Psoas muscle (tissue), 8 donors: ENCODE results near the gene CD300C. TPM values are rescaled to one million over a fixed set of nuclear protein-coding genes. Genes with fewer than 3 reads are reported as not detected.
"Not testable (repeated sequence)": the region's sequence is repeated elsewhere in the genome, so short reads cannot be mapped to it uniquely, and the experiment has no call there.

Experiments used
- ATAC-seq, 4 donors: fragments of 200-7000 bp; cut with Tn5 transposase; one replicate each; pipeline ENCODE4 v1.9.1; 2020; ENCODE audit warnings: moderate library complexity in 3 of 4, mild to moderate bottlenecking in 2 of 4
- DNase-seq, 2 donors: peaks; one replicate each; pipeline ENCODE4 v3.0.0-alpha.2; 2020
- H3K27ac ChIP-seq: fragments of 200-600 bp; one replicate; pipeline ENCODE4 v1.8.0; 2022
- H3K27me3 ChIP-seq, 3 donors: fragments of 200-600 bp in 1 of 3; one replicate each; pipeline versions ENCODE4 v1.6.1 to v1.8.0; 2013 to 2022; ENCODE audit warnings: low read length in 2 of 3, mild to moderate bottlenecking in 2 of 3, moderate library complexity in 1 of 3; ENCODE audit not compliant: insufficient read depth in 3 of 3
- H3K36me3 ChIP-seq, 2 donors: fragments of 200-600 bp in 1 of 2; one replicate each; pipeline versions ENCODE4 v1.6.1 to v1.8.0; 2013 to 2022; ENCODE audit warnings: low read depth in 1 of 2, mild to moderate bottlenecking in 1 of 2, moderate library complexity in 1 of 2; ENCODE audit not compliant: insufficient read depth in 1 of 2
- H3K4me1 ChIP-seq: fragments of 200-600 bp; one replicate; pipeline ENCODE4 v1.8.0; 2022
- H3K4me3 ChIP-seq: fragments of 200-600 bp; one replicate; pipeline ENCODE4 v1.8.0; 2022; ENCODE audit warnings: mild to moderate bottlenecking
- H3K9me3 ChIP-seq: fragments of 200-600 bp; one replicate; pipeline ENCODE4 v1.8.0; 2022
- WGBS, 3 donors: extraction: QIAGEN DNeasy Blood & Tissue Kit; methylation state at CpG; one replicate each; pipeline versions ENCODE4 v1.1.6 to v1.1.7; 2013; 5-methylcytosine and 5-hydroxymethylcytosine counted together
- intact Hi-C, 2 donors: fragments of 100-400 bp; cut with DNase I; formaldehyde crosslinking; loops; one replicate each; pipeline versions ENCODE4 v1.11.0 to v1.14.2; 2022
- polyA plus RNA-seq, 3 donors: library from polyadenylated mRNA; stranded (reverse); fragments of 200-250 nt; gene quantifications; one replicate each; pipeline ENCODE4 v1.2.3, GENCODE V29; 2013
- total RNA-seq, 4 donors: library from RNA; stranded (reverse); fragmentation: NEBNext Ultra II Directional in 2 of 4; extraction: Animal tissue kit (Norgen Biotek cat#: 25700) in 2 of 4; gene quantifications; one replicate each; pipeline versions ENCODE4 v1.2.1 to v1.2.4, GENCODE V29; 2021 to 2023
- TF ChIP-seq, protein P1 (sequence below): fragments of 200-600 bp; IDR thresholded peaks from one replicate; pipeline ENCODE4 v1.8.0; 2022; ENCODE audit warnings: antibody characterized with exemption
- donor health status: healthy with polysubstance abuse.
- donor health status: DM: no; HTN: no; CAD: no; lungs with moderate emphysema.
- donor health status: Bipolar disorder and iron deficiency.
- donor health status: healthy.
- donor health status: DM: yes; HTN: yes; CAD: no.
- donor health status: DM: no; HTN: no; CAD: no.
- donor health status: DM: no; HTN: no; CAD: no.
- donor health status: DM: yes; HTN: yes; CAD: no.

CD300C gene
- total and polyA plus RNA-seq, 7 donors = 0.03 to 0.44 (median 0.32) TPM

DNA sequence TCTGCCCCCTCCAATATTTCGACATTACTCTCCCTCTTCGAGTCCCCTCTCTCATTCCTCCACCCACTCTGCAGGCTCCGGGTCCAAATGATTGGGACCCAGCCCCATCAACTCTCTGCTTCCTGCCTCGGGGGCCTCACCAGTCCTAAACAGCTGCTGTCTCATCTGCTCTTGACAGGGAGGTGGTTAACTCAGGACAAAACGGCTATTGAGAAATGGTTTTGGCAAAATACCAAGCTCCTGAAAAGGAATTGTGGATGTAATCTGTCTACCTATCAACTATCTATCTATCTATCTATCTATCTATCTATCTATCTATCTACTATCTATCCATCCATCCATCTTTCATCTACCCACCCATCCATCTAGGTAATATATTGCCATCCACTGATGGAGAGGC, 19.2 kb upstream of the CD300C start:
- no peak overlapping the region for H3K27ac ChIP-seq
- no peak overlapping the region for H3K4me3 ChIP-seq
- intact Hi-C loops = no loop called here
- H3K9me3 ChIP-seq = no peaks in the 10 kb centered on the region
- H3K36me3 ChIP-seq = no peaks in the 10 kb centered on the region
- H3K4me1 ChIP-seq = no peaks in the 10 kb centered on the region
- ATAC-seq (no peak), DNase-seq (no peak)
- TF ChIP-seq, protein P1, sequence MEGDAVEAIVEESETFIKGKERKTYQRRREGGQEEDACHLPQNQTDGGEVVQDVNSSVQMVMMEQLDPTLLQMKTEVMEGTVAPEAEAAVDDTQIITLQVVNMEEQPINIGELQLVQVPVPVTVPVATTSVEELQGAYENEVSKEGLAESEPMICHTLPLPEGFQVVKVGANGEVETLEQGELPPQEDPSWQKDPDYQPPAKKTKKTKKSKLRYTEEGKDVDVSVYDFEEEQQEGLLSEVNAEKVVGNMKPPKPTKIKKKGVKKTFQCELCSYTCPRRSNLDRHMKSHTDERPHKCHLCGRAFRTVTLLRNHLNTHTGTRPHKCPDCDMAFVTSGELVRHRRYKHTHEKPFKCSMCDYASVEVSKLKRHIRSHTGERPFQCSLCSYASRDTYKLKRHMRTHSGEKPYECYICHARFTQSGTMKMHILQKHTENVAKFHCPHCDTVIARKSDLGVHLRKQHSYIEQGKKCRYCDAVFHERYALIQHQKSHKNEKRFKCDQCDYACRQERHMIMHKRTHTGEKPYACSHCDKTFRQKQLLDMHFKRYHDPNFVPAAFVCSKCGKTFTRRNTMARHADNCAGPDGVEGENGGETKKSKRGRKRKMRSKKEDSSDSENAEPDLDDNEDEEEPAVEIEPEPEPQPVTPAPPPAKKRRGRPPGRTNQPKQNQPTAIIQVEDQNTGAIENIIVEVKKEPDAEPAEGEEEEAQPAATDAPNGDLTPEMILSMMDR = no peak
- peaks cover 0 to 17% (median 0%) of the 10 kb centered on the region in 3 donors for H3K27me3 ChIP-seq
- WGBS, 3 donors = 34 to 46% (median 35%) methylated on average over 5 of the region's 5 CpGs

DNA sequence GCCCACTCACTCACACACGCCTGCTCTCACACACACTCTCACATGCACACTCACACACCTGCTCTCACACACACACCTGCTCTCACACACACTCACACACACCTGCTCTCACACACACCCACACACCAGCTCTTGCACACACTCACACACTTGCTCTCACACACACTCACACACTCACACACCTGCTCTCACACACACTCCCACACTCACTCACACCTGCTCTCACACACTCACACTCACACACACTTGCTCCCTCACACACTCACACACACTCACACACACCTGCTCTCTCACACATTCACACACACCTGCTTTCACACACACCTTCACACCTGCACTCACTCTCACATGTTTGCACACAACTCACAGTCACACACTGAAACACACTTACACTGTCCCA, 17.4 kb upstream of the CD300C start:
- TF ChIP-seq, protein P1 = no peak
- WGBS, 3 donors = 96 to 100% (median 96%) methylated on average over 1 of the region's 1 CpG
- H3K9me3 ChIP-seq = no peaks in the 10 kb centered on the region
- no peaks in the 10 kb centered on the region for H3K36me3 ChIP-seq
- H3K4me1 ChIP-seq = no peaks in the 10 kb centered on the region
- DNase-seq (no peak), ATAC-seq (no peak)
- intact Hi-C loops = no loop called here
- peaks cover 0 to 17% (median 0%) of the 10 kb centered on the region in 3 donors for H3K27me3 ChIP-seq
- no peak overlapping the region for H3K4me3 ChIP-seq
- no peak overlapping the region for H3K27ac ChIP-seq

DNA sequence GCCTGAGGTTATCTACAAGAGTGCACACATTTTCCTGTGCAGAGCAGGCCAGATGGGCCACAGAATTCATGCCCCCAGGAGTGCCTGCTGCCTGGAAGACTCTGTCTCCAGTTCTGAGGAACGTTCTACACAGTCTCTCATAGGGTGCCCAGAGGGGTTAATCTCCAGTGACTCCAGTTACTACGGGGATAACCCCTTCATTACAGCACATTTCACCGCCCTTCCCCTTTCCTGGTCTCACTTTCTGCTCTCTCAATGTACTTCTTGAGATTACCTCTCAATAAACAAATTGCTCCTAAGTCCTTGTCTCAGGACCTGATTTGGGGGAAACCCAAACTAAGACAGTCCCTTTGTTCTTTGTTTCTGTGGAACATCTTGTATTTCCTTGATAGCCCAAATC, 15.7 kb upstream of the CD300C start:
- H3K4me1 ChIP-seq = no peaks in the 10 kb centered on the region
- no peaks in the 10 kb centered on the region for H3K9me3 ChIP-seq
- H3K27me3 ChIP-seq = peaks cover 0 to 17% (median 0%) of the 10 kb centered on the region in 3 donors
- H3K27ac ChIP-seq = no peak overlapping the region
- ATAC-seq (no peak), DNase-seq (no peak)
- no peaks in the 10 kb centered on the region for H3K36me3 ChIP-seq
- WGBS, 3 donors = 52 to 63% (median 58%) methylated on average over 3 of the region's 3 CpGs
- intact Hi-C loops = no loop called here
- H3K4me3 ChIP-seq = no peak overlapping the region
- TF ChIP-seq, protein P1 = no peak

DNA sequence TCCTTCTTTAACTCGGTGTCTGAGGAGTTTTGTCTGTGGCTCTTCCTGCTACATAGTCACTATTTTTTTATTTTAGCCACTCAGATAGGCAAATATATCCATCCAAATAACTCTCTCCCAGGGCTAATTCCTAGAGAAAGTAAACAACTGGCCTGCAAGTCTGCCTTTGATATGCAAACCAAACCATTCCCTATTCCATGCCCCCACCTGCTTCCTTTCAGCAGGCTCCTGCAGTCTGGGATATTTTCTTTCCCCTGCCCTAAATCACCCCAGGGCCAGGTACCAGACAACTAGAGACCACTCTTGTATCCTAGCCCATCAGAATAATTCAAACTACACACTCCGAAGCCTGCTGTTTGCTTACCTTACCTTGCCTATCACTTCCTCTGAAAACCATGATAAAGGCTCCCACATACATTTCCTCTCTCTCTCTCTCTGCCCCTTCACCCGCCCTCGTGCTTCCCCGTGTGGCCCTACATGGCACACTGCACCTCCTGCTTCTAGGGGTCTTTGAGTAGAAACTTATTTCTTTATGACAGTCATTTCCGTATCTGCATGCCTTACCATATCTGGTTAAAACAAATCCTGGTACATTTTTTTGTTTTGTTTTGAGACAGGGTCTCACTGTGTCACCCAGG, 13.1 kb upstream of the CD300C start:
- no peak overlapping the region for H3K27ac ChIP-seq
- ATAC-seq (no peak), DNase-seq (no peak)
- peaks cover 0 to 11% (median 0%) of the 10 kb centered on the region in 3 donors for H3K27me3 ChIP-seq
- no peak overlapping the region for H3K4me3 ChIP-seq
- TF ChIP-seq, protein P1 = no peak
- WGBS, 3 donors = 68 to 86% (median 80%) methylated on average over 6 of the region's 6 CpGs
- no peaks in the 10 kb centered on the region for H3K9me3 ChIP-seq
- no peaks in the 10 kb centered on the region for H3K4me1 ChIP-seq
- H3K36me3 ChIP-seq = no peaks in the 10 kb centered on the region
- intact Hi-C loops = no loop called here

DNA sequence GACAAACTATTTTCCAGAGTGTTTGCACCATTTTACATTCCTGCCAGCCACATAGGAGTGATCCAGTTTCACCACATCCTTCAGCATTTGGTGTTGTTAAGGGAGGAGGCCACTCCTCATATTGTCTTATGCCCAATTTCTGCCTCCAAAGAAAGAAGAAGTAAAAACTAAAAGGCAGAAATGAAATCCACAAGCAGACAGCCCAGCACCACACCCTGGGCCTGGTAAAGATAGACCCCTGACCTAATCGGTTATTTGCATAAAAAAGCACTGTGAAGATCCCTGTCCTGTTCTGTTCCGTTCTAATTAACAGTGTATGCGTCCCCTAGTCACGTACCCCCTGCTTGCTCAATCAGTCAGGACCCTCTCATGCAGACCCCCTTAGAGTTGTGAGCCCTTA, 12.5 kb upstream of the CD300C start:
- DNase-seq, H3K9me3 ChIP-seq, H3K36me3 ChIP-seq, intact Hi-C loops, ATAC-seq, H3K27ac ChIP-seq, H3K4me3 ChIP-seq, H3K4me1 ChIP-seq: not testable (repeated sequence)
- H3K27me3 ChIP-seq = peaks cover 0 to 11% (median 0%) of the 10 kb centered on the region in 3 donors
- 73 to 86% (median 79%) methylated on average over 4 of the region's 4 CpGs for WGBS, 3 donors
